K562 (cell line): ENCODE measurements around the gene ARHGDIA. TPM values are rescaled to one million over a fixed set of nuclear protein-coding genes. Genes with fewer than 3 reads are reported as not detected.

ENCODE experiments used
- CBX1 ChIP-seq: sonication (generic); IDR thresholded peaks from 2 replicates; pipeline ENCODE4 v1.6.1; 2016; ENCODE audit warnings: antibody characterized with exemption, low read depth, mild to moderate bottlenecking
- EP300 ChIP-seq: IDR thresholded peaks from 2 replicates; pipeline ENCODE4 v1.6.1; 2012; ENCODE audit warnings: low read length, improper control_type of control experiment
- EP400 ChIP-seq: fragments of 450-650 bp; IDR thresholded peaks from 2 replicates; pipeline ENCODE4 v1.6.1; 2017; ENCODE audit warnings: antibody characterized with exemption, mild to moderate bottlenecking, moderate library complexity
- ETV1 ChIP-seq: fragments of 450-650 bp; conservative IDR thresholded peaks from 2 replicates; pipeline ENCODE4 v1.6.1; 2016; ENCODE audit warnings: missing genetic modification characterization, control low read depth, low read depth, missing compliant biosample characterization
- FOXA3 ChIP-seq, 2 experiments: fragments of 450-650 bp in 1 of 2; sonication (generic) in 1 of 2; formaldehyde crosslinking; IDR thresholded peaks in 1 of 2; conservative IDR thresholded peaks in 1 of 2; 2 replicates each; pipeline versions ENCODE4 v1.4.0 to v1.8.0; 2020 to 2022; ENCODE audit warnings: mild to moderate bottlenecking in 2 of 2, missing genetic modification reagents in 1 of 2
- FOXJ2 ChIP-seq: fragments of 200-800 bp; sonication (Bioruptor generic); IDR thresholded peaks from 2 replicates; pipeline ENCODE4 v1.6.1; 2016; ENCODE audit warnings: missing genetic modification characterization, missing compliant biosample characterization
- GATAD2B ChIP-seq: fragments of 450-650 bp; IDR thresholded peaks from 2 replicates; pipeline ENCODE4 v1.6.1; 2017; ENCODE audit warnings: mild to moderate bottlenecking, borderline replicate concordance
- HDAC2 ChIP-seq: fragments of 450-650 bp; IDR thresholded peaks from 2 replicates; pipeline ENCODE4 v1.6.1; 2016; ENCODE audit warnings: mild to moderate bottlenecking
- HDAC6 ChIP-seq: IDR thresholded peaks from 2 replicates; pipeline ENCODE4 v1.6.1; 2012; ENCODE audit warnings: low read depth, mild to moderate bottlenecking, control low read depth, inconsistent platforms, low read length, moderate library complexity
- HDGF ChIP-seq: fragments of 450-650 bp; IDR thresholded peaks from 2 replicates; pipeline ENCODE4 v1.6.1; 2016
- KLF10 ChIP-seq: fragments of 250-450 bp; sonication (Bioruptor Pico); IDR thresholded peaks from 2 replicates; pipeline ENCODE4 v1.6.1; 2021; ENCODE audit warnings: matching md5 sums
- KLF6 ChIP-seq: fragments of 250-450 bp; sonication (Bioruptor Pico); IDR thresholded peaks from 2 replicates; pipeline ENCODE4 v1.4.0; 2020; ENCODE audit warnings: mild to moderate bottlenecking, moderate library complexity, borderline replicate concordance
- MAZ ChIP-seq, 2 experiments: fragments of 450-650 bp in 1 of 2; sonication (generic) in 1 of 2; formaldehyde crosslinking; IDR thresholded peaks in 1 of 2; conservative IDR thresholded peaks in 1 of 2; 2 replicates each; pipeline versions ENCODE4 v1.4.0 to v1.5.0; 2020; ENCODE audit warnings: mild to moderate bottlenecking in 1 of 2, missing genetic modification reagents in 1 of 2
- MTA2 ChIP-seq: fragments of 450-650 bp; IDR thresholded peaks from 2 replicates; pipeline ENCODE4 v1.6.1; 2016; ENCODE audit warnings: low read depth
- MYC ChIP-seq, 2 experiments: fragments of 250-450 bp in 1 of 2; sonication (Bioruptor Pico) in 1 of 2; IDR thresholded peaks; 2 replicates each; pipeline versions ENCODE4 v1.5.1 to v1.6.1; 2012 to 2021; ENCODE audit warnings: low read depth in 2 of 2, borderline replicate concordance in 1 of 2, improper control_type of control experiment in 1 of 2, low read length in 1 of 2, mild to moderate bottlenecking in 1 of 2, moderate library complexity in 1 of 2
- POLR3A ChIP-seq: IDR thresholded peaks from 2 replicates; pipeline ENCODE4 v1.6.1; 2011; ENCODE audit warnings: borderline replicate concordance, mild to moderate bottlenecking, moderate library complexity; ENCODE audit not compliant: insufficient read length, insufficient read depth; ENCODE audit errors: extremely low read depth
- PRPF4 ChIP-seq: fragments of 200-400 bp; formaldehyde crosslinking; IDR thresholded peaks from one replicate; pipeline ENCODE4 v1.6.1; 2017; ENCODE audit warnings: low read length, low read depth, mild to moderate bottlenecking; ENCODE audit not compliant: insufficient read depth, poor library complexity, severe bottlenecking
- RBM22 ChIP-seq: fragments of 200-400 bp; formaldehyde crosslinking; IDR thresholded peaks from 2 replicates; pipeline ENCODE4 v1.6.1; 2018; ENCODE audit warnings: low read length, low read depth; ENCODE audit not compliant: poor library complexity, severe bottlenecking
- RBM25 ChIP-seq: fragments of 200-400 bp; formaldehyde crosslinking; IDR thresholded peaks from 2 replicates; pipeline ENCODE4 v1.6.1; 2018; ENCODE audit warnings: low read length, low read depth, moderate library complexity; ENCODE audit not compliant: severe bottlenecking
- SRF ChIP-seq, 2 experiments: fragments of 250-450, 450-650 bp in 1 of 2; sonication (Bioruptor Pico) in 1 of 2; sonication (generic) in 1 of 2; formaldehyde crosslinking; IDR thresholded peaks; 2 replicates each; pipeline versions ENCODE4 v1.5.0 to v1.5.1; 2020 to 2022; ENCODE audit warnings: mild to moderate bottlenecking in 1 of 2, missing genetic modification reagents in 1 of 2
- WHSC1 ChIP-seq: IDR thresholded peaks from one replicate; pipeline ENCODE4 v1.6.1; 2012; ENCODE audit warnings: low read length, control low read depth, inconsistent platforms
- ZBTB8A ChIP-seq: fragments of 450-650 bp; IDR thresholded peaks from 2 replicates; pipeline ENCODE4 v1.6.1; 2018; ENCODE audit warnings: mild to moderate bottlenecking, moderate library complexity; ENCODE audit not compliant: partially characterized antibody
- ZC3H8 ChIP-seq: fragments of 450-650 bp; IDR thresholded peaks from 2 replicates; pipeline ENCODE4 v1.6.1; 2017
- ZFPM2 ChIP-seq: fragments of 250-450 bp; sonication (Bioruptor Pico); IDR thresholded peaks from 2 replicates; pipeline ENCODE4 v1.5.1; 2022; ENCODE audit warnings: mild to moderate bottlenecking
- ZNF140 ChIP-seq: fragments of 250-450 bp; sonication (Bioruptor Pico); IDR thresholded peaks from 2 replicates; pipeline ENCODE4 v1.8.0; 2021; ENCODE audit warnings: moderate library complexity, mild to moderate bottlenecking, inconsistent platforms
- ZNF165 ChIP-seq: fragments of 250-450 bp; sonication (Bioruptor Pico); IDR thresholded peaks from 2 replicates; pipeline ENCODE4 v1.4.0; 2020; ENCODE audit warnings: borderline replicate concordance
- ZNF212 ChIP-seq: fragments of 450-650 bp; formaldehyde crosslinking; IDR thresholded peaks from 2 replicates; pipeline ENCODE4 v1.4.0; 2020; ENCODE audit warnings: mild to moderate bottlenecking
- ZSCAN32 ChIP-seq: fragments of 450-650 bp; formaldehyde crosslinking; IDR thresholded peaks from 2 replicates; pipeline ENCODE4 v1.4.0; 2020; ENCODE audit warnings: mild to moderate bottlenecking, moderate library complexity
- polyA plus RNA-seq, 8 experiments: library from polyadenylated mRNA; depleted of rRNA in 4 of 8; stranded (reverse) in 5 of 8; unstranded in 3 of 8; fragments of >200 nt; fragmentation: Nextera tagmentation in 2 of 8; fragmentation: Illumina TruSeq in 1 of 8; extraction: Ambion mirVana in 2 of 8; extraction: Trizol in 1 of 8; gene quantifications; 2 replicates each; pipeline versions ENCODE4 v1.2.1 to v1.2.3, GENCODE V29; 2011 to 2014; ENCODE audit warnings: inconsistent platforms in 1 of 8, missing spikeins in 1 of 8
- total RNA-seq, 7 experiments: library from RNA; depleted of rRNA in 6 of 7; stranded (reverse); fragments of >200 nt in 6 of 7; fragmentation: Illumina TruSeq in 2 of 7; extraction: Trizol in 2 of 7; gene quantifications; 2 replicates each; pipeline versions ENCODE4 v1.2.1 to v1.2.3, GENCODE V29; 2011 to 2021; ENCODE audit warnings: low replicate concordance in 1 of 7
- TF ChIP-seq, protein P1 (sequence below): fragments of 450-650 bp; IDR thresholded peaks from 2 replicates; pipeline ENCODE4 v1.6.1; 2016; ENCODE audit warnings: antibody characterized with exemption

ARHGDIA gene
- total and polyA plus RNA-seq, 9 of the 15 experiments (the other 6 are each of a cell fraction or from before 2014, with no cell fraction given), result 9.6 to 340 (median 97.6) TPM

DNA sequence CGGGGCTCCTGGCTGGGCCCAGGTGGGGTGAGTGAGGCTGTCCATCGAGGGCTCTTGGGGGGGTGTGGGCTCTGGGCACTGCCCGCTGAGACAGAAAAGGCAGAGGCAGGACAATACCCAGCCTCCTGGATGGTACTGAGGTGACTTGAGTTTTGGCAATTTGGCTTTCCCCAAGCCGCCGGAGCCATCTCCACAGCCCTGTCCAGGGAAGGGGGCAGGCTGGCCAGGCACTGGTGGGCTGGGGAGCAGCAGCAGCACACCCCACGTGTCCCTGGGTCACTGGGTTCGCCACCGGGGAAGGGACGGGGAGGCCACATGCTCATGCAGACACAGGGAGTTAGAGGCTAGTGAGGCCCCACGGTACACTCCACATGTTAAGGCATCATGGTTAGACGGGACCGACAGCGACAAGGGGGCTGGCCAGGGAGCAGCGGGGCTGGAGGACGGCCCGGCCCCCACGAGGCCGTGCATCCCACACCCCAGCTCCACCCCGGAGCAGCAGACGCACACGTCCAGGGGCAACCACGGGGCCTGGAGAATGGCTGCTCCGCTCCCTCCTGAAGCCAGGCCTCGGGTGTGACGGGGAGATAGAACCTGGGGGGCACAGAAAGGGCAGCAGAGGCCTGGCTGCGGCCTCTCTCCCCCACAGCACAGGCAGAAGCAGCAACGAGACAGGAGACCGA, 3.0 kb downstream of the ARHGDIA start (continued):
- TF ChIP-seq ZNF140 (no peak), RBM22 (peak; percentile 93), MYC (IDR thresholded peaks at IDR 0.05; ENCODE audit: low read depth, low read length) (no peak; the same call in 1 of the 2 replicates), MYC (CRISPR knock-in tag; IDR thresholded peaks at IDR 0.05; ENCODE audit: borderline replicate concordance, low read depth) (no peak), EP300 (peak; percentile 5; the same call in 1 of the 2 replicates), CBX1 (peak; percentile 36; the same call in 1 of the 2 replicates), ZFPM2 (CRISPR knock-in tag) (peak; percentile 78; the same call in 1 of the 2 replicates), ETV1 (tag) (no peak), ZNF212 (CRISPR knock-in tag) (peak; percentile 54; the same call in 1 of the 2 replicates), MAZ (CRISPR knock-in tag; conservative IDR thresholded peaks at IDR 0.05 in 1 of 2, IDR thresholded peaks at IDR 0.05 in 1 of 2) (no peak), GATAD2B (no peak), KLF10 (peak; percentile 83; the same call in 1 of the 2 replicates), HDAC2 (no peak), EP400 (peak; percentile 45; the same call in 1 of the 2 replicates), KLF6 (CRISPR knock-in tag) (0 out of 2 replicates have a peak, but pooled peaks have one; percentile 64), FOXJ2 (tag) (no peak), HDGF (peak; percentile 45; the same call in 1 of the 2 replicates), FOXA3 (CRISPR knock-in tag; conservative IDR thresholded peaks at IDR 0.05 in 1 of 2, IDR thresholded peaks at IDR 0.05 in 1 of 2) (peak in 1 of 2 experiments; percentile 73; a peak in 1 of 4 replicates), RBM25 (no peak), ZBTB8A (no peak), POLR3A (no peak), SRF (CRISPR knock-in tag; IDR thresholded peaks at IDR 0.05) (peak in 1 of 2 experiments; percentile 43; a peak in 1 of 4 replicates), HDAC6 (no peak), ZNF165 (no peak), WHSC1 (no peak), ZC3H8 (no peak), ZSCAN32 (CRISPR knock-in tag) (no peak; the same call in 1 of the 2 replicates), PRPF4 (peak; percentile 46), MTA2 (no peak)
- TF ChIP-seq, protein P1, sequence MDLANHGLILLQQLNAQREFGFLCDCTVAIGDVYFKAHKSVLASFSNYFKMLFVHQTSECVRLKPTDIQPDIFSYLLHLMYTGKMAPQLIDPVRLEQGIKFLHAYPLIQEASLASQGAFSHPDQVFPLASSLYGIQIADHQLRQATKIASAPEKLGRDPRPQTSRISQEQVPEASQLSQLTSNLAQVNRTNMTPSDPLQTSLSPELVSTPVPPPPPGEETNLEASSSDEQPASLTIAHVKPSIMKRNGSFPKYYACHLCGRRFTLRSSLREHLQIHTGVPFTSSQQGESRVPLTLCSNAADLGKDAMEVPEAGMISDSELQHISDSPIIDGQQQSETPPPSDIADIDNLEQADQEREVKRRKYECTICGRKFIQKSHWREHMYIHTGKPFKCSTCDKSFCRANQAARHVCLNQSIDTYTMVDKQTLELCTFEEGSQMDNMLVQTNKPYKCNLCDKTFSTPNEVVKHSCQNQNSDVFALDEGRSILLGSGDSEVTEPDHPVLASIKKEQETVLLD, result 0 out of 2 replicates have a peak, but pooled peaks have one; percentile 18
